RCC 7860 (cell line): Measurements from ENCODE around the gene MED29.

Experiments used
- DNase-seq: peaks from one replicate; pipeline ENCODE4 v3.0.0-alpha.2; 2015; ENCODE audit warnings: low spot score
- FAIRE-seq: peaks from 2 replicates; lab custom pipeline; 2012; peaks lifted over from hg19 to GRCh38; lab: Jason Lieb, UNC

Gene MED29

GRCh38 chr19:39410017-39410830 lies 19.0 kb downstream of the MED29 start:
- DNase-seq (no peak), FAIRE-seq (no peak)

GRCh38 chr19:39410831-39411080 lies 19.6 kb downstream of the MED29 start:
- FAIRE-seq, result no peak
- DNase-seq, result no peak

- DNase-seq, result peak; percentile 42
- FAIRE-seq, result no peak
These were observed 20.1 kb downstream of the MED29 start for GRCh38 chr19:39411081-39411831.

GRCh38 chr19:39411832-39412099 lies 20.6 kb downstream of the MED29 start:
- FAIRE-seq (no peak), DNase-seq (no peak)

GRCh38 chr19:39412100-39412866 lies 21.1 kb downstream of the MED29 start, which contains the start of gene PLEKHG2:
TSS of gene PLEKHG2 (plus strand) at chr19:39412669. CDS start at chr19:39414087, 1,418 bp downstream.
- FAIRE-seq (peak; percentile 92), DNase-seq (peak; percentile 99)

GRCh38 chr19:39412867-39413271 lies 21.7 kb downstream of the MED29 start:
- DNase-seq (no peak), FAIRE-seq (no peak)

- DNase-seq (no peak), FAIRE-seq (no peak)
These were observed 22.2 kb downstream of the MED29 start for GRCh38 chr19:39413272-39413910.

- DNase-seq (no peak), FAIRE-seq (no peak)
These were observed 22.9 kb downstream of the MED29 start for GRCh38 chr19:39413911-39414608.

GRCh38 chr19:39415111-39416046 lies 24.2 kb downstream of the MED29 start:
- no peak for DNase-seq
- no peak for FAIRE-seq

- FAIRE-seq, result no peak
These were observed 25.3 kb downstream of the MED29 start for GRCh38 chr19:39416152-39417120.

GRCh38 chr19:39417463-39418181 lies 26.4 kb downstream of the MED29 start:
- FAIRE-seq (no peak), DNase-seq (no peak)

More at GRCh38 chr19:39416152-39417120, 25.3 kb downstream of the MED29 start:
- no peak for DNase-seq

GRCh38 chr19:39419003-39419402 lies 27.8 kb downstream of the MED29 start:
- DNase-seq (no peak), FAIRE-seq (no peak)

GRCh38 chr19:39420769-39421168 lies 29.6 kb downstream of the MED29 start:
- FAIRE-seq, result no peak
- no peak for DNase-seq

- FAIRE-seq, result no peak
- DNase-seq, result no peak
These were observed 30.8 kb downstream of the MED29 start for GRCh38 chr19:39422020-39422419.

- FAIRE-seq (no peak), DNase-seq (no peak)
These were observed 32.3 kb downstream of the MED29 start for GRCh38 chr19:39423258-39424086.

GRCh38 chr19:39424934-39425333 lies 33.8 kb downstream of the MED29 start:
- no peak for FAIRE-seq

GRCh38 chr19:39425744-39426143 lies 34.6 kb downstream of the MED29 start:
- DNase-seq, result no peak
- no peak for FAIRE-seq

More at GRCh38 chr19:39424934-39425333, 33.8 kb downstream of the MED29 start:
- DNase-seq, result no peak
